Uterus (tissue), 4 donors: ENCODE results near the gene SBF1. TPM values are rescaled to one million over a fixed set of nuclear protein-coding genes. Genes with fewer than 3 reads are reported as not detected.

Source experiments
- DNase-seq, 2 donors: peaks; one replicate each; pipeline ENCODE4 v3.0.0-alpha.2; 2019 to 2020
- H3K27ac ChIP-seq, 2 donors: fragments of 200-600 bp; sonication (generic); 1 replicate in 1 of 2; 2 replicates in 1 of 2; pipeline ENCODE4 v1.5.1; 2016 to 2018
- H3K27me3 ChIP-seq, 2 donors: fragments of 200-600 bp; sonication (generic); one replicate each; pipeline ENCODE4 v1.5.1; 2018 to 2019; ENCODE audit warnings: control low read depth in 1 of 2
- H3K36me3 ChIP-seq, 2 donors: fragments of 200-600 bp; sonication (generic); one replicate each; pipeline ENCODE4 v1.5.1; 2019; ENCODE audit warnings: control low read depth in 1 of 2
- H3K4me1 ChIP-seq, 2 donors: fragments of 200-600 bp; sonication (generic); one replicate each; pipeline ENCODE4 v1.5.1; 2018 to 2019; ENCODE audit warnings: control low read depth in 1 of 2
- H3K4me3 ChIP-seq, 2 donors: fragments of 200-600 bp; sonication (generic); 1 replicate in 1 of 2; 2 replicates in 1 of 2; pipeline ENCODE4 v1.5.1; 2018 to 2019; ENCODE audit warnings: mild to moderate bottlenecking in 1 of 2
- H3K9me3 ChIP-seq, 2 donors: fragments of 200-600 bp; sonication (generic); one replicate each; pipeline ENCODE4 v1.5.1; 2019; ENCODE audit warnings: control low read depth in 1 of 2
- POLR2A ChIP-seq, 2 donors: fragments of 450-650 bp; IDR thresholded peaks; one replicate each; pipeline ENCODE4 v1.6.1; 2016; ENCODE audit warnings: antibody characterized with exemption in 2 of 2, mild to moderate bottlenecking in 1 of 2, moderate library complexity in 1 of 2
- intact Hi-C: fragments of 100-400 bp; cut with DNase I; formaldehyde crosslinking; loops from one replicate; pipeline ENCODE4 v1.15.1; 2023; ENCODE audit warnings: low total_unique reads
- total RNA-seq, 4 donors: library from RNA; depleted of rRNA in 3 of 4; stranded (reverse); fragments of >200 nt in 3 of 4; gene quantifications; one replicate each; pipeline versions ENCODE4 v1.1.0 to v1.2.4, GENCODE V29; 2014 to 2023
- TF ChIP-seq, protein P1 (sequence below), 4 experiments: fragments of 200-600 bp in 2 of 4; fragments of 450-650 bp in 2 of 4; sonication (generic) in 2 of 4; IDR thresholded peaks; one replicate each; pipeline ENCODE4 v1.5.1; 2016 to 2019; ENCODE audit warnings: antibody characterized with exemption in 4 of 4, mild to moderate bottlenecking in 2 of 4, moderate library complexity in 1 of 4
- donor health status: DM: yes; HTN: yes; CAD: no.

The SBF1 gene
- total RNA-seq, 4 donors from 2014 or later, result 35.0 to 84.0 (median 60.9) TPM

DNA sequence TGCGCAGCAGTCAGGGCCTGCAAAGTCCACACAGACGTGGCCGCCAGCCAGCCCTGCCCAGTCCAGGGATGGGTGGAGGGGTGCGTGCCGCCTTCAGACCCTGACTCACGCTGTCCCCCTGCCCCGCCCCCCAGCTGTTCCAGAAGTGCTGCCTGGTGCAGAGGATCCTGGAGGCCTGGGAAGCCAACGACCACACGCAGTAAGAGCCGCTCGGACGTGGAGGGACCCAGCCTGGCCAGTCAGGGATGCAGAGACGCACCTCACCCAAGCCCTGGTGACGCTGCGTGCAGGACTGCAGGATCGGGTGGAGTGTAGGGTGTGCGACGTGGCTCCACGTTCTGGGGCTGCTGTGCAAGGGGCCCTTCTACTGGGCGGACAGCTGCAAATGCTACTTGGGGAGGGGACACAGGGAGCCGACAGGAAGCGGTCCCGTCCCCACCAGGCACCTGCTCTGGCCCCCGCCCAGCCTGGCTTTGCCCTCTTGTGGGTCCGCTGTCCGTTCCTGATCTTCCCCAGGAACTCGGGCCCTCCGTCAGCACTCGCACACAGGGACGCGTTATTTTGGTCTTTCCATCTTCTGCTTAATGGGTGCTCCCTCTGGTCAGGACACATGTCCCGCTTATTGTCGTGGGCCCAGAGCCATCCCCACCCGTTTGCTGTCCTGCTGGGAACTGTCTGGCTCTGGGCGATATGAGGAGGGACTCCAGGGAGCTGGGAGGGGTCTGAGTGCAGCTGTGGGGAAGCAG, 42.5 kb downstream of the SBF1 start:
- TF ChIP-seq POLR2A (IDR thresholded peaks at IDR 0.05), result no peak
- TF ChIP-seq, protein P1, sequence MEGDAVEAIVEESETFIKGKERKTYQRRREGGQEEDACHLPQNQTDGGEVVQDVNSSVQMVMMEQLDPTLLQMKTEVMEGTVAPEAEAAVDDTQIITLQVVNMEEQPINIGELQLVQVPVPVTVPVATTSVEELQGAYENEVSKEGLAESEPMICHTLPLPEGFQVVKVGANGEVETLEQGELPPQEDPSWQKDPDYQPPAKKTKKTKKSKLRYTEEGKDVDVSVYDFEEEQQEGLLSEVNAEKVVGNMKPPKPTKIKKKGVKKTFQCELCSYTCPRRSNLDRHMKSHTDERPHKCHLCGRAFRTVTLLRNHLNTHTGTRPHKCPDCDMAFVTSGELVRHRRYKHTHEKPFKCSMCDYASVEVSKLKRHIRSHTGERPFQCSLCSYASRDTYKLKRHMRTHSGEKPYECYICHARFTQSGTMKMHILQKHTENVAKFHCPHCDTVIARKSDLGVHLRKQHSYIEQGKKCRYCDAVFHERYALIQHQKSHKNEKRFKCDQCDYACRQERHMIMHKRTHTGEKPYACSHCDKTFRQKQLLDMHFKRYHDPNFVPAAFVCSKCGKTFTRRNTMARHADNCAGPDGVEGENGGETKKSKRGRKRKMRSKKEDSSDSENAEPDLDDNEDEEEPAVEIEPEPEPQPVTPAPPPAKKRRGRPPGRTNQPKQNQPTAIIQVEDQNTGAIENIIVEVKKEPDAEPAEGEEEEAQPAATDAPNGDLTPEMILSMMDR (IDR thresholded peaks at IDR 0.05), result no peak
- H3K27me3 ChIP-seq, result no peaks in the 10 kb centered on the region
- no peaks in the 10 kb centered on the region for H3K4me1 ChIP-seq
- no peaks in the 10 kb centered on the region for H3K36me3 ChIP-seq
- H3K9me3 ChIP-seq, result no peaks in the 10 kb centered on the region
- no peak overlapping the region for H3K4me3 ChIP-seq
- no peak overlapping the region for H3K27ac ChIP-seq
- intact Hi-C loops, result no loop called here
- DNase-seq, result no peak

GRCh38 chr22:50425179-50425916, 49.5 kb downstream of the SBF1 start:
- DNase-seq, result no peak
- Histone ChIP-seq H3K27me3 (no peaks in the 10 kb centered on the region), H3K9me3 (no peaks in the 10 kb centered on the region), H3K36me3 (no peaks in the 10 kb centered on the region), H3K27ac (no peak overlapping the region), H3K4me1 (no peaks in the 10 kb centered on the region), H3K4me3 (no peak overlapping the region)
- TF ChIP-seq POLR2A (IDR thresholded peaks at IDR 0.05), result no peak
- TF ChIP-seq, protein P1 (IDR thresholded peaks at IDR 0.05), result no peak
- intact Hi-C loops, result no loop called here

- intact Hi-C loops, result loop anchor here (5.0 kb wide), 1 partner anchor 292 kb away; no protein-coding TSS in a partner anchor
- DNase-seq, result no peak
- Histone ChIP-seq H3K27me3 (no peaks in the 10 kb centered on the region), H3K27ac (no peak overlapping the region), H3K4me1 (no peaks in the 10 kb centered on the region), H3K36me3 (no peaks in the 10 kb centered on the region), H3K9me3 (no peaks in the 10 kb centered on the region), H3K4me3 (no peak overlapping the region)
- TF ChIP-seq POLR2A (IDR thresholded peaks at IDR 0.05), result no peak
- TF ChIP-seq, protein P1 (IDR thresholded peaks at IDR 0.05), result no peak
These were observed 50.9 kb downstream of the SBF1 start for GRCh38 chr22:50423956-50424355.

GRCh38 chr22:50422961-50423815, 51.6 kb downstream of the SBF1 start:
- Histone ChIP-seq H3K4me3 (no peak overlapping the region), H3K9me3 (no peaks in the 10 kb centered on the region), H3K27ac (no peak overlapping the region), H3K4me1 (no peaks in the 10 kb centered on the region), H3K27me3 (no peaks in the 10 kb centered on the region), H3K36me3 (no peaks in the 10 kb centered on the region)
- TF ChIP-seq, protein P1 (IDR thresholded peaks at IDR 0.05), result no peak
- TF ChIP-seq POLR2A (IDR thresholded peaks at IDR 0.05), result no peak
- intact Hi-C loops, result loop anchor here (5.0 kb wide), 1 partner anchor 291 kb away; no protein-coding TSS in a partner anchor
- no peak for DNase-seq
